GM18511 (cell line): ENCODE results near the gene PLD4.
"Not testable (repeated sequence)": the region's sequence is repeated elsewhere in the genome, so short reads cannot be mapped to it uniquely, and the experiment has no call there.

Experiments
- ATAC-seq: cut with Tn5 transposase; IDR thresholded peaks from one replicate; pipeline ENCODE4 v1.9.1; 2021; ENCODE audit warnings: mild to moderate bottlenecking, moderate library complexity; ENCODE audit not compliant: unreplicated experiment

The PLD4 gene

DNA sequence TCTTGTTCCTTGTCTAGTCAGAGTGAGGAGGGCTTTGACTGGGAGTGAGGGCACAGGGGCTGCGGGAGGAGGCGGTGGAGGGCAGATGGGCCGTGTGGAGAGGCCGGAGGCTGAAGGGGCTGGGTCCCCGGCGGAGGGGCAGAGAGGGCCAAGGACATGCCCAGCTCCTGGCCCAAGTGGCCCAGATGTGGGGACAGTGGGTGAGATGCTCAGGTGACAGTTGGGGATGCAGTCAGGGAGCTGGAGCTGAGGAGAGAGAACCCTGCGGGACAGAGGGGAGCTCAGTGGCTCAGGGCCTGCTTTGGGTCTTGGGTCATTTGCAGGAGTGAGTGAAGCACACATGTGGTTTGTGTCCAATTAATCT, 26.5 kb upstream of the PLD4 start:
- ATAC-seq, result no peak

DNA sequence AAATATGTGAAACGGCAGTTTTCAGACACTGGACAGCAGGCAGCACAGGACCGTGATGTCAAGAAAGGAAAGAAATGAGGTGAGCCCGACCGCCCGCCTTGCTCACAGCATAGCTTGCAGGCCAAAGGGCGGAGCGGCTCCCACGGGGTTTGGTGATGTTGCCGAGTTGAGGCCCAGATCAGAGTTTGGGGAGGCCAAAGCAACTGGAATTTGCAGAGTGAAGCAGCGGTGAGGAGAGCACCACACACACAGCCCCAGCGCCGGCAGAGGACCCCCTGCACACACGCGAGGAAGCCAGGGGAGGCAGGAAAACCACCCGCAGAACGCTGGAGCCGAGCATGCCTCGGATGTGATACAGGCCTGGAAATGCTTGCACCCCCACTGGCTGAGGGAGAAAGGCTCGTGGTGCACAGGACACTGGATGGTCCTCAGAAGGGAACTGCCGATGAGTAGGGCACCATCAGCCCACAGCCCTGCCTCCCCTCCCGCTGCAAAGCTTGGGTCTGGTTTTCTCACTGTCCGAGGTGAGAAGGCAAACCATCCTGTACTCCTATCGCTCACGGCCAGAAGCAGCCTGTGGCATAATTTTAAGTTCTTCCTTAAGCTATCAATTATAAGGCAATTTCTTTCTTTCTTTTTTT, 25.7 kb upstream of the PLD4 start:
- ATAC-seq, result no peak

DNA sequence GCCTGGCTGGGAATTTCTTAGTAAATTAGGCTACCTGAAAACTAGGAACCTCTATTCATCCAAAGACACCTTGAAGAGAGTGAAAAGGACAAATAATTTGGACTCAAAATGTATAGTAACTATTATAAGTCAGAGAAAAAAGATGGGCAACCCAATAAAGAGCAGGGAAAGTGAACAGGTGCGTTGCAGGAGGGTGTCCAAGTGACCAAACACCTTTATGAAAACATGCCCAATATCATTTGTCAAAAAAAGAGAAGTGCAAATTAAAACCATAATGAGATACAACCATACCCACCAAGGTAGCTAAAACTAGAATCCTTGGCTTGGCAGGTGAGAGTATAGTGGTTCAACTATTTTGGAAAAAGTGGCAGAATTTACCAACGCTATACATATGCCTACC, 24.9 kb upstream of the PLD4 start:
- no peak for ATAC-seq

DNA sequence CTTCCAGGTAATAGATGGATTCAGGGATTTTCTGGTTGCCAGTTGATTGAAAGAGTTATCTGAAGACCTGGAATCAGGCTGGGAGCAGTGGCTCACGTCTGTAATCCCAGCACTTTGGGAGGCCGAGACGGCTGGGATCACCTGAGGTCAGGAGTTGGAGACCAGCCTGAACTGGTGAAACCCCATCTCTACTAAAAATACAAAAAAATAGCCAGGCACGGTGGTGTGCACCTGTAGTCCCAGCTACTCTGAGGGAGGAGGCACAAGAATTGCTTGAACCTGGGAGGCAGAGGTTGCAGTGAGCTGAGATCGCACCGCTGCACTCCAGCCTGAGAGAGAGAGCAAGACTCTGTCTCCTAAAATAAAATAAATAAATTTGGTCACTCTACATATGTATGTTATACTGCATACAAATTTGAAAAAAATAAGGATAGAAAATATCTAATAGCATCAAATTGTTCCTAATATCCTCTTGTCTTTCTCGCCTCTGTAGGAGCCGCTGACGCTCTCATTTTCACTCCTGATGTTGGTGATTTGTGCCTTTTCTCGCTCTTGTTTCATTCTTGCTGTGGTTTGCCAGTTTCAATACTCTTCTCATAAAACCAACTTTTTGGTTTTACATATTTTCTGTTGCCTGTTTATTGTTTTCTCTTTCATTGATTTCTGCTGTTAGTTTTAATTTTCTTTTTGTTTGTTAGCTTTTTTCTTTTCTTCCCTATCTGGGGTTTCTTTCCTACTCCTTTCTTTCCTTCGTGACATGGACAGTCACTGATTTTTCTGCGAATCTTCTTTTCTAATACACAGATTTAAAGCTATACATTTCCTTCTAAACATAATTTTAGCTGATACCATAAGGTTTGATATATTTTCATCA, 23.8 kb upstream of the PLD4 start:
- ATAC-seq, result no peak

DNA sequence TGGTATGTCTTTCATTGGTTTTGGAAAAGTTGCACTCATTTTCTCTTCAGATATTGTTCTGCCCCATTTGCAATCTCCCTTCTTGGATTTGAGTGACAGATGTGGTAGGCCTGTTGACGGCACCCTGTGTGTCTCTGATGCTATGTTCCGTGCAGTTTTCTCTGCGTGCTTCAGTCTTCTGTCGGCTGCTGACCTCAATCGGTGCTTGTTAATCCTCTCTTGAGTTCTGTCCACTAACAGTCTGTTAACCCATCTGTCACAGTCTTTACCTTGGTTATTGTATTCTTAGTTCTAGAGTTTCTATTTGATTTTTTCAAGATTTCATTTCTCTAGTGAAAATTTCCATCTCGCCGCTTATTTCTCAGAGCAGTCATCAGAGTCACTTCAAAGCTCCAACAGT, 20.7 kb upstream of the PLD4 start:
- ATAC-seq, result no peak

DNA sequence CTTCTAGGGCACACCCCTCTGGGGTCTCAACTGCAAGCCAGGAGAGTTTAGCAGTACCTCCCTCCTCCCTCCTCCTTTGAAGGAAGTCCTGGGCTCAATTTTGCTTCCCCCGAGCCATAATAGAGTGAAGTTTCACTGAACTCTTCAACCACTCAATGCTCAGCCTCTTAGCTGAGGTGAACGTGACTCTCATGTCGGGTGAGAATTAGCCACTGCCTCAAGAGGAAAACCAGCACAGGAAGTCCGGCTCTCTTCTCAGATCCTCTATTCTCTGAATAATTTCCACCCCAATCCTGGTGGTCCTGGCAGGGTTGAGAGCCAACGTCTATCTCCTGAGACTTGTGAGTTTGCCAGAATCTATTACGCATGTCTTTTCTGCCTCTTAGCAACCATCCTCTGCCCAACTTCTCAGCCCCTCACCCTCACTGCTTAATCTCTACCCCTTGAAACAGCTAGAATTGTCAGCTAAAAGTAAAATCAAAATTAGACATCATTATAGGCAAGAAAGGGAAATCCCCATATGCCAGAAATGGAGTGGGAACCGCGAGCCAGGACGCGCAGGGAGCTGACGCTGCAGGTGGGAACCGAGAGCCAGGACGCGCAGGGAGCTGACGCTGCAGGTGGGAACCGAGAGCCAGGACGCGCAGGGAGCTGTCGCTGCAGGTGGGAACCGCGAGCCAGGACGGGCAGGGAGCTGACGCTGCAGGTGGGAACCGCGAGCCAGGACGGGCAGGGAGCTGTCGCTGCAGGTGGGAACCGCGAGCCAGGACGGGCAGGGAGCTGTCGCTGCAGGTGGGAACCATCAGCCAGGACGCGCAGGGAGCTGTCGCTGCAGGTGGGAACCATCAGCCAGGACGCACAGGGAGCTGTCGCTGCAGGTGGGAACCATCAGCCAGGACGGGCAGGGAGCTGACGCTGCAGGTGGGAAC, 19.8 kb upstream of the PLD4 start:
- not testable (repeated sequence) for ATAC-seq

DNA sequence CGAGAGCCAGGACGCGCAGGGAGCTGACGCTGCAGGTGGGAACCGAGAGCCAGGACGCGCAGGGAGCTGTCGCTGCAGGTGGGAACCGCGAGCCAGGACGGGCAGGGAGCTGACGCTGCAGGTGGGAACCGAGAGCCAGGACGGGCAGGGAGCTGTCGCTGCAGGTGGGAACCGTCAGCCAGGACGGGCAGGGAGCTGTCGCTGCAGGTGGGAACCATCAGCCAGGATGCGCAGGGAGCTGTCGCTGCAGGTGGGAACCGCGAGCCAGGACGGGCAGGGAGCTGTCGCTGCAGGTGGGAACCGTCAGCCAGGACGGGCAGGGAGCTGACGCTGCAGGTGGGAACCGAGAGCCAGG, 19.1 kb upstream of the PLD4 start:
- ATAC-seq, result not testable (repeated sequence)

DNA sequence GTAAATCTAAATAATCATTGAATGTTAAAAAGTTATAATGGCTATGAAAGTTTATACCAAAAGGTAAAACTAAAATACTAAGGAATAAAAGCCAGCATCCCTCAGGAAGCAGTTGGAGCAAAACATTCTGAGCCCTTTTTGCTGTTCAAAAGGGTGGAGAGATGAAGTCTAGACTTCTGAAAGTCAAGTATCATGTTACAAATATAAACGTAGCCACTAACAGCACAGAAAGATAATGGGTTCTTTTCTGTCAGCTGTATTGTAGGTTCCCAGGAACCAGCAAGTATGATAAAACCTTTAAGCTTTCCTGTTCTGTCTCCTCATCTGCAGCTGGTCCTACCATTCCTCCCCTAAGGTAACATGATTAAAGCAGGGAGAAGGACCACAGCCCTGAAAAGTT, 16.4 kb upstream of the PLD4 start:
- no peak for ATAC-seq

DNA sequence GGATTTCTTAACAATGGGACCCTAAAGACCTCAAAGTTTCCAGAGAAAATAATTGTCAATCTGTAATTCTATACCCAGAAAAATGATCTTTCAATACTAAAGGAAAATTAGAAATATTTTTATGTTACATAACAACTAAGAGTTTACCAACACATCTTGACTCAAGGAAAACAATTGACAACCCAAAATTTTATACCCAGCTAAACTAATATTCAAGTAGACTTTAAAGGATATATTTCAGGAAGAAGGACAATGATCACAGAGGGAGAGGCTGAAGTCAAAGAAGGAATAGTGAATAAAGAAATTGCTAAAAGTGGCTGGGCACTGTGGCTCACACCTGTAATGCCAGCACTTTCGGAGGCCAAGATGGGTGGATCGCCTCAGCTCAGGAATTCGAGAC, 12.6 kb upstream of the PLD4 start:
- ATAC-seq, result no peak

DNA sequence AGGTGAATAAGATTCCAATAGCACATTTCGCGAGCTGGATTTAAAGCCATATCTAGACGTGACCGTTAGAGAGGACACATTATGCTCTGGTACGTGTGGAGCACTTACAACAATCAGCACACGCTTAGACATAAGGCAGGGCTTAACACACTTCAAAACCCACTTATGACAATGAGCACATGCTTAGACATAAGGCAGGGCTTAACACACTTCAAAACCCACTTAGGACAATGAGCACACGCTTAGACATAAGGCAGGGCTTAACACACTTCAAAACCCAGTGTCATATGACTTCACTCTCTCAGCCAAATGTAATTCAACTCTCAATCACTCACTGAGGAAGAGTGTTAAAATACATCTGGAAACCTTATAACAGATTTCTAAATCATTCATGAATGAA, 11.2 kb upstream of the PLD4 start:
- ATAC-seq, result no peak

DNA sequence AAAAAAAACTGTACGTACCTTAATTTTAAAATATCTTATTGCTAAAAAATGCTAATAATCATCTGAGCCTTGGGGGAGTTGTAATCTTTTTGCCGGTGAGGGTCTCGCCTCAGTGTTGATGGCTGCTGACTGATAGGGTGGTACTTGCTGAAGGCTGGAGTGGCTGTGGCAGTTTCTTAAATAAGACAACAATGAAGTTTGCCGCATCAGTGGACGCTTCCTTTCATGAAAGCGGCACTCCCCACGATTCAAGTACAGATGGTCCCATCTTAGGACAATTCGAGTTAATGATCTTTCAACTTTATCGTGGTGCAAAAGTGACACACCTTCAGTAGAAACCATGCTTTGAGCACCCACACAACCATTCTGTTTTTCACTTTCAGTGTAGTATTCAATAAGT, 7.6 kb upstream of the PLD4 start:
- no peak for ATAC-seq

DNA sequence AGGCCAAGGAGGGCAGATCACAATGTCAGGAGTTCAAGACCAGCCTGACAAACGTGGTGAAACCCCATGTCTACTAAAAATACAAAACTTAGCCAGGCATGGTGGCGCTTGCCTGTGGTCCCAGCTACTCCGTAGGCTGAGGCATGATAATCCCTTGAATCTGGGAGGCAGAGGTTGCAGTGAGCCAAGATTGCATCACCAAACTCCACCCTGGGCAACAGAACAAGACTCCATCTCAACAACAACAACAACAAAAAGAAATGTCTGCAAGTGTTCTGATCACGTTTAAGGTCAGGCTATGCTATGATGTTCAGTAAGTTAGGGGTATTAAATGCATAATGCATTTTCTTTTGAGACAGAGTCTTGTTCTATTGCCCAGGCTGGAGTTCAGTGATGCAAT, 6.7 kb upstream of the PLD4 start:
- ATAC-seq, result no peak

DNA sequence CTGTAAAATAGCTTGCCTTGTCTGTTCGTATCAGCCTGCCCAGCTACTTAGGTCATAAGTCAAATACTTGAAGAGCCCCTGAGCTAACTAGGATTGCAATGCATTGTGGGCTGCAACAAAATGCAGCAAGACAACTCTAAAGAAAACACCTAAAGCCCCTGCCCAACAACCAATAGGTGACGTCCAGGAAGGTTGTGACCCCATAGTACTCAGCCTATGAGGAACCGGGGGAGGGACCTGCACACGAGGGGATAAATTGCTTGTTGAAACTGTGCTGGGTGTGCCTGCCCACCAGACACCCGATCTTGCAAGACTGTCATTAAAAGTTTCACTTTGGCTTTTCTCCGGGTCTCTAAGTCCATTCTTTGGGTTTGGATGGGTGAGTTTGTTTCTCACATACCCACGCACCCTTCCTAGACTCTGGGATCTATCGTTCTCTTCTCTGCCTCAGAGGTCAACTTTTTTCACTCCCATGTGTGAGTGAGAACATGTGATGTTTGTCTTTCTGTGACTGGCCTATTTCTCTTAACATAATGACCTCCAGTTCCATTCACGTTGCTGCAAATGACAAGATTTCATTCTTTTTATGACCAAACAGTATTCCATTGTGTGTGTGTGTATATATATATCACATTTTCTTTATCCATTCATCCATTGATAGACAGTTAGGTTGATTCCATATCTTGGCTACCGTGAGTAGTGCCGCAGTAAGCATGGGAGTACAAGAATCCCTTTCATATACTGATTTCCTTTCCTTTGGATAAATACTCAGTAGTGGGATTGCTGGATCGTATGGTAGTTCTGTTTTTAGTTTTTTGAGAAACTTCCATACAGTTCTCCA, 5.3 kb upstream of the PLD4 start:
- not testable (repeated sequence) for ATAC-seq

DNA sequence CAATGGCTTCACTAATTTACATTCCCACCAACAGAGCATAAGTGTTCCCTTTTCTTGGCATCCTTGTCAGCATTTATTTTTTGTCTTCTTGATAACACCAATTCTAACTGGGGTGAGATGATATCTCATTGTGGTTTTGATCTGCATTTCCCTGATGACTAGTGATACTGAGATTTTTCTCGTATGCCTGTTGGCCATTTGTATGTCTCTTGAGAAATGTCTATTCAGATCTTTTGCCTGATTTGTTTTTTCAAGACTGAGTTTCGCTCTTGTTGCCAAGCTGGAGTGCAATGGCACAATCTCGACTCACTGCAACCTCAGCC, 4.7 kb upstream of the PLD4 start:
- no peak for ATAC-seq

DNA sequence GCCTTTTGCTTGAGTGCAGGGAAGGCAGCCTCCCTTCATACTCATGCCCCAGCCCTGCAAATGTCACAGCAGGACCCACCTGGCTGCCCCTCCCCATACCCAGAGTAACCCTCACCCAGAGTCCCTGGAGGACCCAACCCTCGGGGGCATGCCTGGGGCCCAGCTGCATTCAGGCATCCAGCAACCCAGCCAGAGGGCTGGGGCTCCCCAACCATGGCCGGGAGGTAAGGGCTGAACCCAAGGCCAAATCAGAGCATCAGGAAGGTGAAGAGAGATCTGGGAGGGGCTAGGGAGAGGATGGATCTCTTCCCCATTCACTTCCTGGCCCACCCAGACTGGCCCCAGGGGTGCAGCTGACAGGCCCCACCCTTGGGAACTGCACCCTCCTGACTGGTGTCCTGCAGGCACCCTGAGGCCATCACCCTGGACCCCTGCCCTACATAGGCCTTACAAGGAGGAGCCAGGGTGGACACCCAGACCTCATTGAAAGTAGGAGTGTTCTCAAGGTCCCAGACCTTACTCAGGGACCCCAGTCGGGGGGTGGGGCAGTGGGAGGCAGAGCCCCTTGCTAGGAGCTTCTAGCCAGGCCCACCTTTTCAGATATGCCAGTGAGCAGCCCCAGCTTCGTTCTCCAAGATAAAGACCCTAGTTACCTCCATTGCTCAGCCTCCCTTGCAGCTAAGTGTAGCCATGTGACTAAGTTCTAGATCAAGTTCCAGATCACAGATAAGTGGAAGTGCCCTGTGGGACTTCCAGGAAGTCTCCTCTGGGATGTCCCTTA, 849 bp upstream of the PLD4 start:
- no peak for ATAC-seq

DNA sequence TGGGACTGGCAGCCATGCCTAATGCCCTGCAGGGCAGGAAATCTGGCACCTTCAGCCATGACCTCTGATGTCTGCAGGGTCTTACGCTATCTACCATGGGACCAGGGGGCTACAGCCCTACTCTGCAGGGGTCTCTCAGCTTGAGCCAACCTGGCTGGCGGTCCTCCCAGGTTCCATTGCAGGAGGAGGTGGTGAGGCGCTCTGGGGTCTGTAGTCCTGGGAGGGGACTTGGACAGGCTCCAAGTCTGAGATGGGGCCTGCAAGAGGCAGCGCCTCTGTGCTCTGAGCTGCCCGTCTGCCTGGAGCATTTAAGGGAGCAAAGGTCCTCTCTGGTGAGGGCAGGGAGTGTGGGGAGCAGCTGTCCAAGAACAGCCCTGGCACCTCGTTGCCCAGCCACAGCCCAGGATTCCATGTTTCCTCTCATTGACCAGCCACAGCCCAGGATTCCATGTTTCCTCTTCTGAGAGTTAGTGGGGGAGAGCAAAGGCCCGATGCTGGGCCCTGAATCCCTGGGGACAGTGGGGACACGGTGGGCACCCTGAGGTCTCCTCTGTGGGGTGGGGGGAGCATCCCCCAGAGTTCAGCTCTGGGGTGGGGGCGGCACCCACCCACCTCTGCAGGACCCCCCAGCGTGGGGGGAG, 655 bp downstream of the PLD4 start:
- ATAC-seq, result no peak

DNA sequence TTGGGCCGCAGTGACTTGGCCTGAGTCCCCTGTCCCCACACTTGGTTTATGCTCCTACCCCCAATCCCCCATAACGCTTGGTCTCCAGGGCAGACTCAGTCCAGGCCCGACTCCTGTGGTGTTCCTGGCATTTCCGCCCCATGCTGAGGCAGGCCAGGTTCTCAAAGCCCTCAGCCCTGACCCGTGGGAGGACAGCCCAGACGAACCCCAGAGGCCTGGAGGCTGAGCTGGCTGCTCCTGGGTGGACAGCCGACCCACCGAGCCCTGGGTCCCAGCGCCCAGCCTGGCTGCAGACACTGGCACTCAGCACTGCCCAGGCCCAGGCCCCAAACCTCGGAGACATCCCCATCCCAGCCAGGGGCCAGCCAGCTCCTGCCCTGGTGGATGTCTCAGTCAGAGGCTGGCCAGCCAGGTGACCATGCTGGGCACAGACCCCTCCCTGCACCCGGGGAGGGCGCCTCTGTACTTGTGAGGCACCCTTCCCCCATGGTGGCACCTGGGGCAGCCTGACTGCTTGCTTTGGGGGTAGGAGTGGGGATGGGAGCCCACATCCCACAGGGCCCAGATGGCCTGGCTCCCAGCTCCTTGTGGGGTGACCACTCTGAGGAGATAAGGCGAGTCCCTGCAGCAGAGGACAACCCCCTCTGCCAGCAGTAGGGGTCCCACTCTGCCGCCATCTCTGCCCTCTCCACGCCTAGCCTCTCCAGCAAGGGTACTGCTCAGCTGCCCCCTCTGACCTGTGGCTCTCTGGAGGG, 1.4 kb downstream of the PLD4 start:
- no peak for ATAC-seq

DNA sequence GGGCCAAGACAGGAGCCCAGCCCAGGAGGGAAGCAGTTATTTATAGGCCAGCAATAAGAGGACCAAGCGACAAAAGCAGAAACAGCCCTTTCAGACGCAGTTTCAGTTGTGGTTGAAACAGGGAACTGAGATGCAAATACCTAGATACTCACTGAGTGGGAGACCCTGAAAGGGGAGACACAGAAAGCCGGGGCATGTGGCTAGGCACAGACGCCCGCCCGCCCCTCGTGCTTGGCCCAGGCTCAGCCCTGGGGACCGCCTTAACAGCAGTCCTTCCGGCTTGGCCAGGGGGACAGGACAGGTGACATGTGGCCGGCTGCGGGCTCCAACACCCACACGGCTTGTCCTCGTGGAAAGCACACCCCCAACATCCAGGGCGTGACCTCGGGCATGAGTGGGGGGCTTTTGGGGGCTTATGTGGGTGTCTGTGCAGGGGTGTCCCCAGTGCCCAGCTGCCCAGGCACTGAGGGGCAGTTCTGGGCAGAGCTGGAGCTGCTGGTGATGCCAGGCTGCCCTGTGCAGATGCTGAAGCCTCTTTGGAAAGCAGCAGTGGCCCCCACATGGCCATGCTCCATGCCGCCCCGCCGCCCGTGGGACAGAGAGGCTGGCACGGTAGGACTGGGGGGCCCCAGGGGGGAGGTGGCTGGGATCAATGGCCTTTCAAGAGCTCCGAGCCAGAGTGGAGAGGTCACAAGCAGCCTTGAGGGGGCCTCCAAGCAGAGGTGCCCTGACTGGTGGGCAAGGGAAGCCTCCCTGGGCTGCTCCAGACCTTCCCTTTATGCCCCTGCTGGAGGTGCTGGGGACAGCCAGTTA, 2.1 kb downstream of the PLD4 start:
- ATAC-seq, result peak; percentile 90
